ENCODE measurements around the gene SGCA.

The SGCA gene

GRCh38 chr17:50203604-50204345, 38.0 kb downstream of the SGCA start:
- Mint-ChIP-seq H3K27me3 (peaks cover 87% of the 10 kb centered on the region), H3K4me3 (no peak overlapping the region), H3K27ac (ENCODE audit: low read depth) (no peak overlapping the region)

GRCh38 chr17:50204431-50204830, 38.6 kb downstream of the SGCA start:
- H3K36me3 Mint-ChIP-seq (ENCODE audit: insufficient read depth) = peaks cover 4% of the 10 kb centered on the region
- no peak for DNase-seq (ENCODE audit: low spot score in 2 of 2)
- H3K4me3 Mint-ChIP-seq = no peak overlapping the region
- H3K9me3 Mint-ChIP-seq = no peaks in the 10 kb centered on the region
- peaks cover 90% of the 10 kb centered on the region for H3K27me3 Mint-ChIP-seq
- no peak for ATAC-seq (replicated peaks; ENCODE audit: extremely low read depth, poor library complexity, severe bottlenecking)
- H3K4me1 Mint-ChIP-seq = peaks cover 16% of the 10 kb centered on the region
- H3K27ac Mint-ChIP-seq (ENCODE audit: low read depth) = no peak overlapping the region

More at GRCh38 chr17:50203604-50204345, 38.0 kb downstream of the SGCA start:
- ATAC-seq (replicated peaks; ENCODE audit: extremely low read depth, poor library complexity, severe bottlenecking) (no peak), DNase-seq (ENCODE audit: low spot score in 2 of 2) (no peak)
- peaks cover 4% of the 10 kb centered on the region for H3K36me3 Mint-ChIP-seq (ENCODE audit: insufficient read depth)
- peaks cover 16% of the 10 kb centered on the region for H3K4me1 Mint-ChIP-seq
- H3K9me3 Mint-ChIP-seq = no peaks in the 10 kb centered on the region

DNA sequence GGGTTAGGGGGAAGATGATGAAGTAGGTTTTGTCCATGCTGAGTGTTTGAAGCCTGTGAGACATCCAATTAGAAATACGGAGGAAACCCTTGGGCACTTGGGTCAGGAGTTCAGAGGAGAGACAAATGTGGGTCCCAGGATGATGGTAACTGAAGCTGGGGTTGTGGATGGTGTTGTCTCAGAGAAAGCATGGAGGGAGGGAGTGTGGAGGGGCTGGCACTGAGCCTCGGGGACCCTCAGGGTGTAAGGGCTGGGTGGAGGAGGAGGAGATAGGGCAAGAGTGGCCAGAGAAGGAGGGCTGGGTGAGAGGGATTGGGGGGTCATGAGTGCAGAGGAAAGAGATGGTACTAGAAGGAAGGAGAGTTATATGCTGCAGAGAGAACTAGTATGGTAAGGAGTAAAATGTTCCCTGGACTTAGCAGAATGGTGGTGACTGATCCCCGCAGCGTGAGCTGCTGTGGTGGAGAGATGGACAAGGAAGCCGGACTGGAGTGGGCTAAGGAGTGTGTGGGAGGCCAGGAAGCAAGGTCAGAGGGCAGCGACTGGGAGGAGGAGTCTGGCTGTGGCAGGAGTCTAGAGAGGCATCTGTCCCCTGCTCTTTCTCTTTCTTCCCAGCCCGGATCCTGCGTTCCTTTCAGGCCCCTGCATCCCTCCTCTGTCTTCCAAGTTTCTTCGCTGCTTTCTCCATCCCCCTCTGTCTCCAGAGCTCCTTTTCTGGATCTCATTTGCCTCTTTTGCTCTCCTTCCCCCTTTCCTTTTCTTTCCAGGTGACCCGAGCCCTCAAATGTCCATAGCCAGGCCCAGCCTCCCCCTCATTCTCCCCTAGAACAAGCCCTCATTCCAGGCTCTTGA, 39.5 kb downstream of the SGCA start:
- no peak for ATAC-seq (replicated peaks; ENCODE audit: extremely low read depth, poor library complexity, severe bottlenecking)
- Mint-ChIP-seq H3K27ac (ENCODE audit: low read depth) (no peak overlapping the region), H3K36me3 (ENCODE audit: insufficient read depth) (peaks cover 4% of the 10 kb centered on the region), H3K27me3 (peaks cover 99% of the 10 kb centered on the region), H3K4me1 (peaks cover 11% of the 10 kb centered on the region), H3K9me3 (no peaks in the 10 kb centered on the region), H3K4me3 (no peak overlapping the region)
- no peak for DNase-seq (ENCODE audit: low spot score in 2 of 2)

DNA sequence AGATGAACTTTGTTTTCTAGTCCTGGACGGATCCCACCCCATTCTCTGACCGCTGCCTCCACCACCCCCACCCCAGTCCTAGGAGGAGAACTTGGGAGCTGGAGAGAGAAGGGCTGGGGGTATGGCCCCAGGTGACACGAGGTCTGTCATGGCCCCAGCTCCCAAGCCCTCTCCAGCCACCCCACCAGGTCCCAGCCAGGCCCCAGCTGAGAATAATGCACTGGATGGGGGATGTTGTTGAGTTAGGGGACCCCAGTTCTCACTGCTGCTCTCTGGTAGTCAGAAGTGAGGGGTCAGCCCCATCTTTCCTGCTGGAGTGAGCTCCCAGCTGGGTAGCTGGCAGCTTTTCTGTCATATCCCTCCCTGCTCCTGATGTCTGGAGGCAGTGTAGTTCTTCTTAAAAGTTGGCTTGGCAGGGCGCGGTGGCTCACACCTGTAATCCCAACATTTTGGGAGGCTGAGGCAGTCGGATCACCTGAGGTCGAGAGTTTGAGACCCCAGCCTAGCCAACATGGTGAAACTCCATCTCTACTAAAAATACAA, 40.2 kb downstream of the SGCA start:
- DNase-seq (ENCODE audit: low spot score in 2 of 2) = no peak
- Mint-ChIP-seq H3K9me3 (no peaks in the 10 kb centered on the region), H3K4me1 (peaks cover 4% of the 10 kb centered on the region), H3K36me3 (ENCODE audit: insufficient read depth) (peaks cover 2% of the 10 kb centered on the region), H3K4me3 (no peak overlapping the region), H3K27ac (ENCODE audit: low read depth) (no peak overlapping the region), H3K27me3 (peaks cover 96% of the 10 kb centered on the region)
- ATAC-seq (replicated peaks; ENCODE audit: extremely low read depth, poor library complexity, severe bottlenecking) = no peak

DNA sequence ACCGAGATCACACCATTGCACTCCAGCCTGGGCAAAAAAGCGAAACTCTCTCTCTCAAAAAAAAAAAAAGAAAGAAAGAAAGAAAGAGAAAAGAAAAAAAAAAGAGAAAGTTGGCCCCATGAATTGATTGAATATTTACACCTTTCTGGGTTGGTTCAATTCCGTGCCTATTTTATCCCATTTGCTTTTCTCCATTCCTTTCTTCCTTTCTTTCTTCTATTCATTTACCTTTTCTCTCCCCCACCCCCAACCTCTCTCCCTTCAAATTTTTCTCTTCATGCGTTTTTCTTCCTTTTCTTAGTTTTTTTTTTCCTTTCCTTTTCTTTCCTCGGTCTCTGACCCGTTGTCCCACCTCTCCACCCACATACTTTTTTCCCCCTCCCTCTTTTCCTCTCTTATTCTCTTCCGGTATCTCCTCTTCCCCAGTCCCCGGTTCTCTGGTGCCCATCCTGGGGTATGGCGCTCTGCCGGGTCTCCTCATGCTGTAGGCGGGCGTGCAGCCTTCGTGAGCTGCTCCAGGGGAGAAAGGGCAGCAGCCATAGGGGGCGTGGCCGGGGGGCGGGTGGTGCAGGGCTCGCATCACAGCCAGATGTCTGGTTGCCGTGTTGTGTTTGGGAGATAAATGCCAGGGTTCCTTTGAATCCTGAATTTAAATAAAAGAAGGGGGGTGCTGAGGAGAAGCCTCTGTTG, 40.9 kb downstream of the SGCA start:
- no peak overlapping the region for H3K4me3 Mint-ChIP-seq
- H3K4me1 Mint-ChIP-seq = no peaks in the 10 kb centered on the region
- peaks cover 96% of the 10 kb centered on the region for H3K27me3 Mint-ChIP-seq
- no peak overlapping the region for H3K27ac Mint-ChIP-seq (ENCODE audit: low read depth)
- ATAC-seq (replicated peaks; ENCODE audit: extremely low read depth, poor library complexity, severe bottlenecking) (no peak), DNase-seq (ENCODE audit: low spot score in 2 of 2) (no peak)
- no peaks in the 10 kb centered on the region for H3K9me3 Mint-ChIP-seq
- no peaks in the 10 kb centered on the region for H3K36me3 Mint-ChIP-seq (ENCODE audit: insufficient read depth)

DNA sequence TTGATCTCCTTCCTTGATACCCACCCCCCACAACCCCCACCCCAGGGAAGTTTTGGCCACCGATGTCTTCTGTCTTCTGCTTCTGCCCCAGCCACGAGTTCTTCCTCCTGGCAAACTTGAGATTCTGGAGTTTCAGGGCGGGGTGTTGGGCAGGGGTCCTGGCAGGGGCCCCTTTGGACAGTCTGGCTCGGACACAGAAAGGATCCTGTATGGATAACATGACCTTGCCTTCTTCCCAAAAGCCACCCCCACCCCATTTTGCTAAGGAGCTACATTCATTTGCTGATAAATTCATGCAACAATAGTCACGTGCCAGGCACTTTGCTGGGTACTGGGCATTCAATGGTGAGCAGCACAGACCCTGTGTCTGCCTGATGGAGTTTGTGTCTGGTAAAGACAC, 41.5 kb downstream of the SGCA start:
- H3K9me3 Mint-ChIP-seq = no peaks in the 10 kb centered on the region
- no peak overlapping the region for H3K27ac Mint-ChIP-seq (ENCODE audit: low read depth)
- DNase-seq (ENCODE audit: low spot score in 2 of 2) = no peak
- no peak overlapping the region for H3K4me3 Mint-ChIP-seq
- ATAC-seq (replicated peaks; ENCODE audit: extremely low read depth, poor library complexity, severe bottlenecking) = no peak
- peaks cover 95% of the 10 kb centered on the region for H3K27me3 Mint-ChIP-seq
- H3K36me3 Mint-ChIP-seq (ENCODE audit: insufficient read depth) = no peaks in the 10 kb centered on the region
- H3K4me1 Mint-ChIP-seq = no peaks in the 10 kb centered on the region

DNA sequence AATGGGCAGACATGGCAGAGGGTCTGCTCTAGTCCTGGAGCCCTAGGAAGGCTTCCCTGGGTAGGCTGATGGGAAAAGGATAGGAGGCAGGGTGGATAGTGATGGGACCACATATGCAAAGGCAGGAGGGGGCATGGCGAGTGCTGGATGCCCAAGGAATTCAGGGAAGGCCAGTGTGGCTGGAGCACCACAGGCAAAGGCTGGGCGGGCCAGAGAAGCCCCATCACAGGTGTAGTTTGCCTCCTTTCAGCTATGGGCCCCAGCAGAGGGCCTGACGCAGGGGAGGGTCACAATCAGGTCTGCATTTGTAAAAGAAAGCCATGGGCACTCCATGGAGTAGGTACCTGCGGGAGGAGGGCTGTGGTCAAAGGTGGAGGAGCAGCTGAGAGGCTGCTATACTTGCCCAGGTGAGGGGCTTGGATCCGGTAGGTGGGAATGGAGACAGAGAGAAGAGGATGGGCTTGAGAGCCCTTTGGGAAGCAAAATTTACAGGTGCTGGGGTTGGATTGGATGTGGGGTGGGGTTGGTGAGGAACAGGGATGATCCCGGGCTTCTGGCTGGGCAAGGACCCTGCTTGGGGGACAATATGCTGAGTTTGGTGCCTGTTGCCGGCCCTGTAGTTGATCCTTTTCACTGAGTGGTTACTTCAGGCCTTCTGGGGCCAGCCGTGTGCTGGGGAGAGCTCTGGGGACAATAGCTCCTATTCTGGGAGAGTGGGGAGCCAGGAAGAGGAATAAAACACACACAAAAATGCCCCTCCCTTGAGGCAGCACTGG, 42.2 kb downstream of the SGCA start:
- no peak overlapping the region for H3K4me3 Mint-ChIP-seq
- ATAC-seq (replicated peaks; ENCODE audit: extremely low read depth, poor library complexity, severe bottlenecking) = no peak
- peaks cover 2% of the 10 kb centered on the region for H3K4me1 Mint-ChIP-seq
- peaks cover 89% of the 10 kb centered on the region for H3K27me3 Mint-ChIP-seq
- H3K9me3 Mint-ChIP-seq = no peaks in the 10 kb centered on the region
- H3K36me3 Mint-ChIP-seq (ENCODE audit: insufficient read depth) = no peaks in the 10 kb centered on the region
- no peak overlapping the region for H3K27ac Mint-ChIP-seq (ENCODE audit: low read depth)
- DNase-seq (ENCODE audit: low spot score in 2 of 2) = no peak

- H3K4me3 Mint-ChIP-seq = no peak overlapping the region
- H3K9me3 Mint-ChIP-seq = no peaks in the 10 kb centered on the region
- no peaks in the 10 kb centered on the region for H3K36me3 Mint-ChIP-seq (ENCODE audit: insufficient read depth)
- ATAC-seq (replicated peaks; ENCODE audit: extremely low read depth, poor library complexity, severe bottlenecking) = no peak
- peaks cover 6% of the 10 kb centered on the region for H3K4me1 Mint-ChIP-seq
- peaks cover 82% of the 10 kb centered on the region for H3K27me3 Mint-ChIP-seq
- no peak for DNase-seq (ENCODE audit: low spot score in 2 of 2)
- H3K27ac Mint-ChIP-seq (ENCODE audit: low read depth) = no peak overlapping the region
Measured at GRCh38 chr17:50208611-50209061, 42.8 kb downstream of the SGCA start.

DNA sequence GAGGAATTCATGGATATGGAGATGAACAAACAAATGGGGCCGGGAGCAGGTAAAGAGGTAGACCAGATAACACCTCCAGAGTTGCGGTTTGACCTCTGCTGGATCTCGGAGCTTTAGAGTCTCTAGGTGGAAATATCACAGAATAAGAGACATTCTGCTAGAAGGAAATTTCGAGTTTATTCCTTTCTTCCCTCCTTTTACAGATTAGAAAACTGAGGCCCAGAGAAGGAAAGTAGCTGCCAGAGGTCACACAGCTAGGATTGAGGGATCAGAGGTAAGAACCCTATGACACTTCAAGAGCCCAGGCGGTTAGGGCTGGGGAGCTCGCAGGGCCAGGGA, 43.3 kb downstream of the SGCA start:
- Mint-ChIP-seq H3K4me3 (no peak overlapping the region), H3K9me3 (no peaks in the 10 kb centered on the region), H3K27me3 (peaks cover 78% of the 10 kb centered on the region), H3K36me3 (ENCODE audit: insufficient read depth) (no peaks in the 10 kb centered on the region), H3K4me1 (peaks cover 6% of the 10 kb centered on the region), H3K27ac (ENCODE audit: low read depth) (no peak overlapping the region)
- DNase-seq (ENCODE audit: low spot score in 2 of 2) = no peak
- ATAC-seq (replicated peaks; ENCODE audit: extremely low read depth, poor library complexity, severe bottlenecking) = no peak

GRCh38 chr17:50209472-50210239, 43.9 kb downstream of the SGCA start:
- H3K9me3 Mint-ChIP-seq = no peaks in the 10 kb centered on the region
- no peak overlapping the region for H3K4me3 Mint-ChIP-seq
- ATAC-seq (replicated peaks; ENCODE audit: extremely low read depth, poor library complexity, severe bottlenecking) (no peak), DNase-seq (ENCODE audit: low spot score in 2 of 2) (no peak)
- H3K27ac Mint-ChIP-seq (ENCODE audit: low read depth) = no peak overlapping the region
- H3K36me3 Mint-ChIP-seq (ENCODE audit: insufficient read depth) = no peaks in the 10 kb centered on the region
- peaks cover 72% of the 10 kb centered on the region for H3K27me3 Mint-ChIP-seq
- peaks cover 6% of the 10 kb centered on the region for H3K4me1 Mint-ChIP-seq

DNA sequence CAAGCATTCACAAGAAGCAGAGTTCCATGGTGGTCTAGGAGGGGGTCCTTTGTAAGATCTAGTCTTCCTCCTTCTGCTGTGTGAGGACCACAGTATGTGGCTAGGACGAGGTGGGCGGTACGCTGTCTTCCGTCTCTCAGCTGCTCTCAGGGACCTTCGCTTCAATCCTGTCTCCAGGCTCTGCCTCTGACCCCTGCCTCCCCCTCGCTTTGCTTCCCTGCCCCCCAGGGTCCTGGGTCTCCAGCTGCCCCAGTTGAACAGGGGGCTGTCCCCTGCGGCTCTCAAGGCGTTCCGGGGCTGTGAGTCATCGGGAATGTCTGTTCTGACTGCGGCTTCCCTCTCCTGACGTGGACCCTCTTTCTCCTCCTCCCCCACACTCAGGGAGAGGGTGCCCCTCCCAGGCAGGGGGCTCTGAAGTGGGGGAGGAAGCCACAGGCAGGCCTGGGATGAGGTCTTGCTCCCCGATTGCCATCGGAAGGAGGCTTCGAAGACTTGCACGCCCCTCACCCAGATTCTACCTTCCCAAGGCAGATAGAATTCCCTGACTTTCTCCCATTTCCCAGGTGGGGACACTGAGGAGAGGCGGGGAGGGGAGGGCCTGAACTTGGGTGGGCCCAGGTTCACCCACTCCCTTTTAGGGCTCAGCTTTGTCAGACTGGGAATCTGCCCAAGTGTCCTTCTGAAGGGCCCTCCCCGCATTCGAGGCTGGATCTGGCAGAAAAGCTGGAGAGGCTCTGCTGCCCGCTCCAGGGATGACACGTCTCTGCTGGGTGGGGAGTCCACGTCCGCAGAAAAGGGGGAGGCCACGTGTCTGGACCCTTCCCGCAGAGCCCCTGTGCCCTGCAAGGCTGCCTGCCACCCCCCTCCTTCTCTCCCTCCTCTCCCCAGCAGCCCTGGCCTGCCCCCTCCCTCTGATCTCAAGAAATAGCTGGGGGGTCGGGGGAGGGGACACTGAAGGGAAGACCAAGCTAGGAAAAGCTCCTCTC, 44.7 kb downstream of the SGCA start:
- peaks cover 63% of the 10 kb centered on the region for H3K27me3 Mint-ChIP-seq
- no peak for ATAC-seq (replicated peaks; ENCODE audit: extremely low read depth, poor library complexity, severe bottlenecking)
- no peak overlapping the region for H3K4me3 Mint-ChIP-seq
- no peak for DNase-seq (ENCODE audit: low spot score in 2 of 2)
- no peaks in the 10 kb centered on the region for H3K36me3 Mint-ChIP-seq (ENCODE audit: insufficient read depth)
- H3K9me3 Mint-ChIP-seq = no peaks in the 10 kb centered on the region
- H3K27ac Mint-ChIP-seq (ENCODE audit: low read depth) = no peak overlapping the region
- H3K4me1 Mint-ChIP-seq = peaks cover 6% of the 10 kb centered on the region
